ENCODE results near the gene CAND1.

DNA sequence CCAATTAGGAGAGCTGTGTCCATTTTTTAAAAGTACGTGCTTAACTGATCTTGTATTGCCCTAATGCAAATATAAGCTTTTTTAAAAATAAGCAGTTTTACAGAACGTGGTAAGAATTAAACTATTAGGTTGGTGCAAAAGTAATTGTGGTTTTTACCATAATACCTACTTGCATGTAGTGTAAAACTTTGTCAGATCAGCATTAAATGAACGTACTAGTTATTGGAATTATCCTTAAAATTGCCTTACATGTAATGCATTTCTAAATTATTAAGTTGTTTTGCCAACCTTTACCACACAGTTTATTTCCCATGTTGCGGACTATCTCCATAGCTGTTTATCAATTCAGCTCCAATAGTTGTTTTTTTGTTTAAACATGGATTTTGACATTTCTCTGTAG is 10.9 kb downstream of the CAND1 start:
- TF ChIP-seq, protein P1, sequence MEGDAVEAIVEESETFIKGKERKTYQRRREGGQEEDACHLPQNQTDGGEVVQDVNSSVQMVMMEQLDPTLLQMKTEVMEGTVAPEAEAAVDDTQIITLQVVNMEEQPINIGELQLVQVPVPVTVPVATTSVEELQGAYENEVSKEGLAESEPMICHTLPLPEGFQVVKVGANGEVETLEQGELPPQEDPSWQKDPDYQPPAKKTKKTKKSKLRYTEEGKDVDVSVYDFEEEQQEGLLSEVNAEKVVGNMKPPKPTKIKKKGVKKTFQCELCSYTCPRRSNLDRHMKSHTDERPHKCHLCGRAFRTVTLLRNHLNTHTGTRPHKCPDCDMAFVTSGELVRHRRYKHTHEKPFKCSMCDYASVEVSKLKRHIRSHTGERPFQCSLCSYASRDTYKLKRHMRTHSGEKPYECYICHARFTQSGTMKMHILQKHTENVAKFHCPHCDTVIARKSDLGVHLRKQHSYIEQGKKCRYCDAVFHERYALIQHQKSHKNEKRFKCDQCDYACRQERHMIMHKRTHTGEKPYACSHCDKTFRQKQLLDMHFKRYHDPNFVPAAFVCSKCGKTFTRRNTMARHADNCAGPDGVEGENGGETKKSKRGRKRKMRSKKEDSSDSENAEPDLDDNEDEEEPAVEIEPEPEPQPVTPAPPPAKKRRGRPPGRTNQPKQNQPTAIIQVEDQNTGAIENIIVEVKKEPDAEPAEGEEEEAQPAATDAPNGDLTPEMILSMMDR (IDR thresholded peaks at IDR 0.05): no peak
- TF ChIP-seq EZH2 (IDR thresholded peaks at IDR 0.05; ENCODE audit: borderline replicate concordance, insufficient read depth, low read depth, low read length, poor library complexity, severe bottlenecking): no peak
